Suprapubic skin (tissue), 4 donors: Measurements from ENCODE around the gene ACAD11. TPM values are rescaled to one million over a fixed set of nuclear protein-coding genes. Genes with fewer than 3 reads are reported as not detected.

Source experiments
- DNase-seq, 2 donors: peaks; one replicate each; pipeline ENCODE4 v3.0.0-alpha.2; 2019; ENCODE audit warnings: low spot score in 2 of 2
- H3K27ac ChIP-seq: fragments of 200-600 bp; sonication (generic); one replicate; pipeline ENCODE4 v1.5.1; 2019
- H3K27me3 ChIP-seq: fragments of 200-600 bp; sonication (generic); one replicate; pipeline ENCODE4 v1.5.1; 2019
- H3K36me3 ChIP-seq: fragments of 200-600 bp; sonication (generic); one replicate; pipeline ENCODE4 v1.5.1; 2019
- H3K4me1 ChIP-seq: fragments of 200-600 bp; sonication (generic); one replicate; pipeline ENCODE4 v1.5.1; 2019
- H3K4me3 ChIP-seq: fragments of 200-600 bp; sonication (generic); one replicate; pipeline ENCODE4 v1.5.1; 2019; ENCODE audit warnings: mild to moderate bottlenecking
- H3K9me3 ChIP-seq: fragments of 200-600 bp; sonication (generic); one replicate; pipeline ENCODE4 v1.5.1; 2019
- CTCF ChIP-seq, 2 donors: fragments of 200-600 bp in 1 of 2; fragments of 450-650 bp in 1 of 2; sonication (generic) in 1 of 2; IDR thresholded peaks; one replicate each; pipeline ENCODE4 v1.5.1; 2016 to 2019; ENCODE audit warnings: antibody characterized with exemption in 2 of 2, mild to moderate bottlenecking in 1 of 2, moderate library complexity in 1 of 2
- EP300 ChIP-seq: sonication (generic); formaldehyde crosslinking; IDR thresholded peaks from one replicate; pipeline ENCODE4 v1.6.1; 2017; ENCODE audit warnings: antibody characterized with exemption
- POLR2A ChIP-seq, 2 donors: fragments of 450-650 bp; IDR thresholded peaks; one replicate each; pipeline ENCODE4 v1.6.1; 2017; ENCODE audit warnings: antibody characterized with exemption in 2 of 2, mild to moderate bottlenecking in 2 of 2, moderate library complexity in 2 of 2
- POLR2AphosphoS5 ChIP-seq, 3 donors: sonication (generic); formaldehyde crosslinking; IDR thresholded peaks; one replicate each; pipeline ENCODE4 v1.6.1; 2017; ENCODE audit warnings: antibody characterized with exemption in 3 of 3
- WGBS: methylation state at CpG from one replicate; pipeline ENCODE4 v1.1.5; 2018; 5-methylcytosine and 5-hydroxymethylcytosine counted together
- total RNA-seq, 4 donors: library from RNA; depleted of rRNA; stranded (reverse); fragments of >200 nt; gene quantifications; one replicate each; pipeline ENCODE4 v1.1.0, GENCODE V29; 2016

Gene ACAD11
- total RNA-seq, 4 donors from 2014 or later = 18.2 to 112 (median 23.3) TPM

DNA sequence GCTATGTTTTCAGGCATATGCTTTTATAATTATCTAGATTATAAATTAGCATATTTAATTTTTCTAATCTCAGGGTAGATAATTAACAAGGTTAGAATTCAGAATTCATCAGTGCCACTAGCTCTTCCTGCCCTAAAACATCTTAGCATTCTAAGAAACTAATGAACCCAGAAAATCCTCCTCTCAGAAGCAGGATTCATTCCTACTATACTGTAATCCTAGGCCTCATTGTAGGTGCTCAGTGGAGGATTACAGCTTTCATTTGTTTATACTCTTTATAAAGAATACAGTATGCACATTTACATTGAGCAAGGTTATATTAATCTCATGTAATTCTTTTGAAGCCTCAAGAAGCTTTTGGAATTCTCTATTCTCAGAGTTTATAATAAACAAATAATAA lies 20.9 kb downstream of the ACAD11 start:
- Histone ChIP-seq H3K27me3 (no peaks in the 10 kb centered on the region), H3K9me3 (no peaks in the 10 kb centered on the region), H3K4me1 (peaks cover 8% of the 10 kb centered on the region), H3K27ac (no peak overlapping the region), H3K4me3 (no peak overlapping the region), H3K36me3 (peaks cover 18% of the 10 kb centered on the region)
- TF ChIP-seq EP300 = no peak
- TF ChIP-seq CTCF (IDR thresholded peaks at IDR 0.05) = no peak
- TF ChIP-seq POLR2AphosphoS5 (IDR thresholded peaks at IDR 0.05) = no peak
- TF ChIP-seq POLR2A (IDR thresholded peaks at IDR 0.05) = no peak
- no peak for DNase-seq

- H3K27ac ChIP-seq = no peak overlapping the region
- no peaks in the 10 kb centered on the region for H3K9me3 ChIP-seq
- H3K4me3 ChIP-seq = no peak overlapping the region
- DNase-seq = no peak
- TF ChIP-seq CTCF (IDR thresholded peaks at IDR 0.05) = no peak
- TF ChIP-seq POLR2A (IDR thresholded peaks at IDR 0.05) = no peak
- TF ChIP-seq POLR2AphosphoS5 (IDR thresholded peaks at IDR 0.05) = no peak
- TF ChIP-seq EP300 = no peak
- WGBS = 20% methylated on average over 1 of the region's 1 CpG
- peaks cover 18% of the 10 kb centered on the region for H3K36me3 ChIP-seq
- H3K4me1 ChIP-seq = peaks cover 8% of the 10 kb centered on the region
- no peaks in the 10 kb centered on the region for H3K27me3 ChIP-seq
Measured at GRCh38 chr3:132637590-132637989, 22.0 kb downstream of the ACAD11 start.

DNA sequence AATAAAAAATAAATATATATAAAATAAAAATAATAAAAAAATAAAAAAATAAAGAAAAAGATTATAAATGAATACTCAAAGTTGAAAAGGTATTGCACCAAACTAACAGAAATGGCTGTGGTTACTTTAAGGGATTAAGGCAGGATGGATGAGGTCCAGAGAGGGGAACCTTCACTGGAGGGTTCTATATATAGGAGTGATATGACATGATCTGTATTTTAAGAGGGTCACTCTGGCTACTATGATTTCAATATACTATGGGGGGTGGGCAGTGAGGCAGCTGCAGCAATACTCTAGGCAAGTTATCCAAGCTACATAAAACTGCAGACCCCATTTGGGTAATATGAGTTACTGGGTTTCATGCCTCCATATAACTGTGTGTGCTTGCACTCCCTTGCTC lies 24.6 kb downstream of the ACAD11 start:
- Histone ChIP-seq H3K4me1 (peaks cover 5% of the 10 kb centered on the region), H3K9me3 (no peaks in the 10 kb centered on the region), H3K36me3 (peaks cover 20% of the 10 kb centered on the region), H3K27ac (no peak overlapping the region), H3K27me3 (no peaks in the 10 kb centered on the region), H3K4me3 (no peak overlapping the region)
- TF ChIP-seq EP300 = no peak
- TF ChIP-seq POLR2A (IDR thresholded peaks at IDR 0.05) = no peak
- no peak for TF ChIP-seq CTCF (IDR thresholded peaks at IDR 0.05)
- no peak for TF ChIP-seq POLR2AphosphoS5 (IDR thresholded peaks at IDR 0.05)
- no peak for DNase-seq

DNA sequence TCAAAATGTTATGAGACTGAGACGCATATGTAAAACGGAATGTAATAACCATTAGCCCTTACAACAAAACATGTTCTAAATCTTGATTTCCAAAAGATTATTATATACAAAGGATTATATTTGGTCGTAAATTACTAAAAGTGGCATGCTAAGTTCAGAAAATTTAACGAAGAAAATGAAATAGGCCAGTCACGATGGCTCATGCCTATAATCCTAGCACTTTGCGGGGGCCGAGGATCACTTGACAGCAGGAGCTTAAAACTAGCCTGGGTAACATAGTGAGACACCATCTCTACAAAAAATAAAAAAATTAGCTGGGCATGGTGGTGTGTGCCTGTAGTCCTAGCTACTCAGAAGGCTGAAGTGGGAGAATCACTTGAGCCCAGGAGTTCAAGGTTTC lies 29.0 kb downstream of the ACAD11 start:
- TF ChIP-seq EP300 (no peak), POLR2A (IDR thresholded peaks at IDR 0.05) (no peak), POLR2AphosphoS5 (IDR thresholded peaks at IDR 0.05) (no peak), CTCF (IDR thresholded peaks at IDR 0.05) (no peak)
- H3K4me1 ChIP-seq = no peaks in the 10 kb centered on the region
- no peak overlapping the region for H3K27ac ChIP-seq
- DNase-seq = no peak
- H3K36me3 ChIP-seq = peaks cover 20% of the 10 kb centered on the region
- H3K4me3 ChIP-seq = no peak overlapping the region
- H3K27me3 ChIP-seq = no peaks in the 10 kb centered on the region
- WGBS = 89% methylated on average over 7 of the region's 7 CpGs
- H3K9me3 ChIP-seq = no peaks in the 10 kb centered on the region

DNA sequence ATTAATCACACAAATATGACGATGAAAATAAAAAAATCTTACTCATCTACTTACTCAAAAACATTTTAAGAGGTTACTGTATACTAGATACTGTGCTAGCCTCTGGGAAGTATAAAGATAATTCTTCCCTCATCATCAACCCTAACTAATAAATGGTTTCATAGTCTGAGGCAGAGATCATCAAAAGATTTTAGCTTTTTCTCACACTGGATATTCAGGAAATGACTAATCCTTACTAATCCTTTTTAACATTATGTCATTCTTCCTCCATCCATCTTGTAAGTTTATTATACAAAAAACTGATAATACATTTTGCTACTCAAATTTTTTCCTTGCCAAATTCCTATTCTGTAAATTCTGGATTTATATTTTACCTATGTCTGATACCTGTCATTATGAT lies 29.7 kb downstream of the ACAD11 start:
- H3K36me3 ChIP-seq = peaks cover 20% of the 10 kb centered on the region
- H3K4me3 ChIP-seq = no peak overlapping the region
- 51% methylated on average over 1 of the region's 1 CpG for WGBS
- no peak overlapping the region for H3K27ac ChIP-seq
- no peaks in the 10 kb centered on the region for H3K27me3 ChIP-seq
- H3K9me3 ChIP-seq = no peaks in the 10 kb centered on the region
- no peak for DNase-seq
- no peak for TF ChIP-seq EP300
- TF ChIP-seq POLR2AphosphoS5 (IDR thresholded peaks at IDR 0.05) = no peak
- no peak for TF ChIP-seq CTCF (IDR thresholded peaks at IDR 0.05)
- TF ChIP-seq POLR2A (IDR thresholded peaks at IDR 0.05) = no peak
- no peaks in the 10 kb centered on the region for H3K4me1 ChIP-seq
